Ecto neural progenitor cell (in vitro differentiated cells): Measurements from ENCODE around the gene PDLIM4.

Experiments used
- DNase-seq: peaks from one replicate; pipeline ENCODE4 v3.0.0-alpha.2; 2018; ENCODE audit warnings: low spot score

PDLIM4 gene

DNA sequence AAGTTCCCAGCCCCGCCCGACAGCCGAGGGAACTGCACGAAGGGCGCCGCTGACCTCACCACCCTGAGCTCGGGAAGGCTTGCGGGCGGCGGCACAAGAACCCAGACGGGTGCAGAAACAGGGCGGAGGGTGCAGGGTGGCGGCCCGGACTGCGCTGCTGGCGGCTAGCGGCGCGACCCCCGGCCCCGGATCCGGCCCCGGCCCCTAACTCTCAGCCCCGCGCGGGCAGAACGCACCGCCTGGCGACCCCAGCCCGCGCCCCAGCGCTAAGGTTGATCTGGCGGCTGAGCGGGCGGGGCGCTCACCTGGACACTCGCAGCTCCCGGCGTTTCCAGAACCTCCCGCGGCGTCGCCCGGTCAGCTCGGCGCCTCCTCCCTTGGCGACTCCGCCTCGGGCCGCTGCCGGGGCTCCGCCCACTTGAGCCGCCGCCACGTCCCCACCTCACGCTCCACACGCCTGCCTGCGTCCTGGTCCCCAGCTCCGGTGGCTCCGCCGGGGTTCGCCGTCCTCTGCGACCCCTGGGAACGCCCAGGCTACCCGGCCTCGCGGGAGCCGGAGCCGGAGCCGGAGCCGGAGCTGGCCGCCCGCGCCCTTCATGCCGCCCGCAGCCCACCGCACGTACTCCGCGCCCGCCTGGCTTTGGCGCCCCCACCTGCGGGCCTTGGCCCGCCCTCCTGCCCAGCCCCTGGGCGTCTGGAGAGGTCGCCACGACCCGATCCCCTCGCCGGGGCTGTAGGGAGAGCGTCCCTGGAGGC lies 29.8 kb upstream of the PDLIM4 start, which contains the start of gene P4HA2:
P4HA2 (minus strand) TSS at position 369 of the 756 bp plus-strand sequence. CDS start 9,227 bp downstream, outside the sequence.
- peak; percentile 84 for DNase-seq

DNA sequence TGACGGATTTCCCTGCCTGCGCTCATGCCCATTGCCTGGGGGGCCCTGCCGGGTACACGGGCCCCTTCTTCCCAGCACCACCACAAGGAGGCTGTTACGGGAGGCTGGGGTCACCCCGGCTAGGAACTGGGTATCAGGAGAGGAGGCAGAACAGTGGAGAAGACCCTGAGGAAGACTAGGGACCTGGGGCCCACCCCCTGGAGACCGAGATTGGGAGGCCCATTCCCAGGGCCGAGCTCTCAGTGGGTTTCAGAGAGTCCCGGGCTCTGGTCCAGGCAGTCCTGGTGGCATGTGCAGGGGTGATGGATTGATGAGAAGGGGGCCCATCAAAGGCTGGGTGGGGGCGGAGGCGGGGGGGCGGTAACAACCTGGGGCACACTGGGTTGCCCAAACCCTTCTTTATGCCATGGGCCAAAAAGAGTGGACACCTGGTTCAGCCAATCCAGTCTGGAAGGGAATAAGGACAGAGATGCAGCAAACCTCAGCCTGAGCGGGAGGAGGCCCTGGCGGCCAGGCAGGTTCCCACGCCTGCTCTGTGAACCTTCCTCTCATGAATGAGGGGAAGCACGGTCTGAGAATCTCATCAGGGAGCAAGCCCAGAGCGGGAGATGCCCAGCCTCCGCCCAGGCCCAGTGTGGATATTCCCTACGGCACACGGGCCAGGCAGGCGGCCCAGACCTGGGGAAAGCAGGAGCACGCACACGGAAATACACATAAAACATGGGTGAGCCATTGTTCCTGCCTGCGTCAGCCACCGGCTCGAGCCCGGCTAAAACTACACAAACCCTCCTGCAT lies 29.1 kb upstream of the PDLIM4 start:
- no peak for DNase-seq

DNA sequence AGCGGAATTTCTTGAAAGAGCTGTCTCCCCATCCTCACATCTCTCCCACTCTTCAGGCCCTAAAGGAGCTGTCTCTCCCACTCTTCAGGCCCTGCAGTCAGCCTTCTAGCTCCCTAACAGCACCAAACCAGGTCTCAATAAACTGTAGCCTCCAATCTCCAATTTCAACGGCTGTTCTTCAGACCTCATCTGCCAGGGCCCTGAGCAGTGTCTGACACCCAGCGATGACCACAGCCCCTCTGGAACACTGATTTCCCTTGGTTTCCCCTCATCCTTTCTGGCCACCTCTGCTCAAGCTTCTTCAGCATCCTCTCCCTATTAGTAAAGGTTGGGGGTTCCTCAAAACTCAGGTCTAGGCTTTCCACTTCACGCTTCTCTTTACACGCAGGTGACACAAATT lies 28.3 kb upstream of the PDLIM4 start:
- no peak for DNase-seq

- peak; percentile 21 for DNase-seq
These were observed 26.6 kb upstream of the PDLIM4 start for GRCh38 chr5:132230871-132231270.

DNA sequence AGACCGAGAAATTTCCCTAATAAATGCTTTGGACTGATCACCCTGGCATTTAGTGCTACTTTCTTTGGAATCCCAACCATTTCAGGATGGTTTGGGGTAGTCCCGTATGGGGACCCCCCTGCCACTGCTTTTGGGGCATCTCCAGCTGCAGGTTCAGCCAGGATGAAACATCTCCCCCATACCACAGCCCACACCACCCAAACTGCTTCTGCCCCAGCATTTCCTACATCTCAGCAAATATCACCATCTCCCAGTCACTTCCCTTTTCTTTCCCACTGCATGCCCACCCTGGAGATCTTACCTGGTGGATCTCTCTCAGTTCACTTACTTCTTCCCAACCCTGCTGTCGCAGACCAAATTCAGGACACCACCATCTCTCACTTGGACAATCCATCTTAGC lies 25.0 kb upstream of the PDLIM4 start:
- no peak for DNase-seq

DNA sequence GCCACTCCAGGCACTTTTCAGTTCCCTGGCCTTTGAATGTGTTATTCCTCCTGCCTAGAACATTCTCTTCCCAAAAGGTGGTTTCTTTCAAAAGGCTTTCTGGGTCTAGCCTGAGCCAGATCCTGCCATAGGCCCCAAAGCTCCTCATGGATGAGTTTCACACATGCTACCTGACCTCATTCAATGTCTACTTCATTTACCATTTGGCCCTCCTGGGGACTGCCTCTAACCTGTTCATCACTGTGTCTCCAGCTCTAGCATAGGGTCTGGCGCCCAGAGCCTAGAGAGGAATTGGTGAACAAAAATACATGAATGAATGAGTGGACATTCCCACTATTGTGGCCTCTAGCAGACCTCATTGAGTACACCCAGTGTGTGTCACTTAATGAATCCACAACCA lies 24.4 kb upstream of the PDLIM4 start:
- no peak for DNase-seq

DNA sequence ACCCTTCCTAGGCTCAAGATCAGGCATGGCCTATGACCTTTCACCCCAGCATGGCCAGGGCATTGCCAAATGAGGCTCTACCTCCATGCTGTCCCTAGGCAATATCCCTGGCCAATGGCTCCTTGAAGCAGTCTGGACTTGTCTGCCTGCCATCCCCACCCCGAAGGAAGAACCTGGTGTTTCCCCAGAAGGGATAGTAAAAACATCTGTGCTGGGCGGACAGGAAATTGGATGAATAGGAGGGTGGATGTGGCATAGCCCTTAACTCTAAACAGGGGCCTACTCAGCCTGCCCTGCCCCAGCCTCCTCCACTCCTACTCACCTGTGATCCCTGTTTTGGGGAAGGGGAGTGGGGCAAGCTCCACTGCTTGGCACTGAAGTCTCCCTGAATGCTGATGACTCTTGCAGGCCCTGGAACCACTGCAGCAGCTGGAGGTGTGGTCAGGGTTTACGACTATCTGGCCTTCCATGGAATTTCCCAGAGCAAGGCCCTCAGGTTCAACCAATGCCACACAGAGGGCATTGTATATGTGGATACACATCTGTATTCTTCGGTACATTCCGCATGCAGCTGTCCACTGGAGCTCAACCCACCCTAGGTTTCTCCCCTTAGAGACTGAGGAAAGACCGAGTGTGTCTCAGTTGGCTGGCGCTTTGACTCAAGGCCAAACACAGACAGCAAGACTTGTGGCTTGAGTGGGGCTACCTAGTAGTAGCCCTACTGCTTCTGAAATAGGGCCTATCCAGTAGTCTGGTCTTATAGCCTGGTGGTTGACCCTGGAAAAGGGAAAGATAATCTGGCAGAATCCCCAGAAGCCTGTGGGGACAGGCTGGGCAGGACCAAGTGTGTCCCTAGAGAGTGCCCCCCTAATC lies 23.4 kb upstream of the PDLIM4 start:
- DNase-seq, result peak; percentile 19

DNA sequence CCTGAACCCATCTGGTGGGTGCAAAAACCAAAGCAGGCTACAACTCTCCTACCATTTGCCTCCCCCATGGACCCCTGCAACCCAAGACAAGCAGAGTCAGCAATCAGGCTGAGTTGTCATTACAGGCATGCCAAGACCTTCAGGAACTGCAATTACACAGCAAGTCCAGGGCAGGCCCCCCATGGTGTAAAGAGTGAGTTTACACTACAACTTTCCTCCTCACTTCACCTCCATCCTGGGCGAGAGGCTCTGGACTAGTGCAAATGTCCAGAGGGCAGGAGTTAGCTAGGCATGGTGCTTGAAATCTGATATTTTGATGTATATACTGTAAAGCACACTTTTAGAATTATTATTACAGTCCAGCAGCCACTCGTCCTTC lies 22.8 kb upstream of the PDLIM4 start:
- DNase-seq, result peak; percentile 21

DNA sequence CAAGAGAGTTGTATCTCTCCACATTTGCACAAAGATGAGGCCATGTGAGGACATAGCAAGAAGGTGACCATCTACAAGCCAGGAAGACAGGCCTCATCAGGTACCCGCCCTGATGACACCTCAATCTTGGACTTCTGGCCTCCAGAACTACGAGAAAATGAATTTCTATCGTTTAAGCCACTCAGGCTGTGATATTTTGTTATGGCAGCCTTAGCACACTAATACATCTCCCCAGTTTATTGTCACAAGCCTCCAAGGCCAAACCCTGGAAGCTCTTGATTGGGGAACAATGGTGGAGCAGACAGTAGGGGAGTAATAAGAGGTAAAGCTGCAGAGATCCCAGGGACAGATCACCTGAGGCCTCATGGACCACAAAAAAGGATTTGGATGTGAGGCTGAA lies 22.2 kb upstream of the PDLIM4 start:
- peak; percentile 14 for DNase-seq

- peak; percentile 20 for DNase-seq
These were observed 20.4 kb upstream of the PDLIM4 start for GRCh38 chr5:132237141-132237540.

GRCh38 chr5:132237670-132238069 lies 19.8 kb upstream of the PDLIM4 start:
- peak; percentile 33 for DNase-seq

DNA sequence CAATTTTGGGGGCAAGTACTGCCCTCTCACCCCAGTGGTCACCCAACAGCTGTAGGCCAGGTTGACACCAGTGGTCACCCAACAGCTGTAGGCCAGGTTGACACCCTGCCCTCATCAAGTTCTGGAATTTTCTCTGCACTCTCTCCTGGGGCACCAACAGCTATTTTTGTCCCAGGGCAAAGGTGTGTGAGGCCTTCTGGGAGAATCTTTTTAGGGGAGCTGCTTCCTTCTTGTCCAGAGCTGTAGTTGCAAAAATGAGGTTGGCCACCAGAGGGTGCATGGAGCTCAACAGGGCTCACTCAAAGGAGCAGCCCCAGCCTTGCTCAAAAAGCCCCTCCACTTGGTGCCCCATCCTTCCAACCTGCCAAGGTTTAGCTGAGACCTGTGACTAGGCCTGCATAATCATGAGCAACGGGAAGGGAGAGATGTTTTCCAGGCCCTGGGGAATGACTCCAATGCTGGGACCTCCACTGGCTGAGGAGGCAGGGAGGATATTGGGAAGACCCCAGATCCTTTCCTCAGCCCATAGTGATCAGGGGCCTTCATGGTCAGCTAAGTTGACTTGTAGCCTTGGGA lies 19.2 kb upstream of the PDLIM4 start:
- DNase-seq, result peak; percentile 78

GRCh38 chr5:132238901-132239500 lies 18.5 kb upstream of the PDLIM4 start:
- peak; percentile 23 for DNase-seq

- peak; percentile 32 for DNase-seq
These were observed 17.7 kb upstream of the PDLIM4 start for GRCh38 chr5:132239776-132240175.

DNA sequence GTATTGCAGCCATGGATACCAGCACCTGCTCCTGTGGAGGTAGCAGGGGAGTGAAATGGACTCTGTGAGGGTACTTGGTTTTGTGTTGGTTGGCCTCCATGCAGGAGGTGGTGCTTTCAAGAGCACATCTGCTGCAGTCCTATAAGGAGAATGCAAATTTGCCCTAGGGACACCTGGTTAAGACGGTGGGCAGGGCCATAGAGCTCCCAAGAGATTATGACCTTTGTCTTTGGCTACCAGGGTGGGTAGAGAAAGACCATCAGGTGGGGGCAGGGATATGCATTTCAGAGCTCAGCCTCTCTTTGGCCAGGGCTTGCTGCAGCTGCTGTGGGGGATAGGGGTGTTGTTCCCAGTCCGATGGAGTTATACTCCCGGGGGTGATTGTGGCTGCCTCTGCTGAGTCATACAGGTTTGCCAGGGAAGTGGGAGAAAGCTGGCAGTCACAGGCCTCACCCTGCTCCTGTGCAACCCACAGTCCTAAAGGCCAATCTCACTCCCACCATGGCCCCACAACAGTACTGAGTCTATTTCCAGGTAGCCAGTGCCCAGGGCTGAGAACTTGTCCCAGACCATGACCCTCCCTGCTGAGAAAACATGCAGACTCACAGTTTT lies 14.0 kb upstream of the PDLIM4 start:
- DNase-seq, result peak; percentile 13

DNA sequence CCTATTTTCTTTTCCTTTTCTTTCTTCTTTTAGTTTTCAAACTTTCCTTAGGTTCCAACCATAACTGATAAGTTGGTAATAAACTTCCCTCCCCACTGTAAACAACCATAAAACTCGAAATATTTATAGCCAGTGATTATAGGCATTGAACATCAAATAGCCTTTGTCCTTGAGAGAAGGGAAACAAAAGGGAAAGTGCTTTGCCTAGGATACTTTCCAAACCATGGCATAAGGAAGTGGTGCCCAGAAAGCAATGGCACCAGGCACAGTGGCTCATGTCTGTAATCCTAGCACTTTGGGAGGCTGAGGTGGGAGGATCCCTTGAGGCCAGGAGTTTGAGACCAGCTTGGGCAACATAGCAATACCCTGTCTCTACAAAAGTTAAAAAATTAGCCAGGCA lies 11.9 kb upstream of the PDLIM4 start:
- DNase-seq, result no peak

DNA sequence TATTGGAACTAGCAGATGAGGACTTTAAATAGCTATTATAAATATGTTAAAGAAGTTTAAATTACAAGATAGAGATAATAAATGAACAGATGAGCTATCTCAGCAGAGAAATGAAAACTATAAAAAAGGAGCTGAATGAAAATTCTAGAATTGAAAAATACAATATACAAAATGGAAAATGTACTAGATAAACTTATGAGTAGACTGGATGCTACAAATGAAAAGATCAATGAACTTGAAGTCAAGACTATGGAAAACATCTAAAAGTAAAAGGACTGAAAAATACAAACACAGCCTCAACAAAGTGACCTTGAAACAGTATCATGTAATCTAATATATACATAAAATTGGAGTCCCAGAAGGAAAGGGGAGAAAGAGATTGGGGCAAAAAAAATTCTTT lies 10.7 kb upstream of the PDLIM4 start:
- no peak for DNase-seq

DNA sequence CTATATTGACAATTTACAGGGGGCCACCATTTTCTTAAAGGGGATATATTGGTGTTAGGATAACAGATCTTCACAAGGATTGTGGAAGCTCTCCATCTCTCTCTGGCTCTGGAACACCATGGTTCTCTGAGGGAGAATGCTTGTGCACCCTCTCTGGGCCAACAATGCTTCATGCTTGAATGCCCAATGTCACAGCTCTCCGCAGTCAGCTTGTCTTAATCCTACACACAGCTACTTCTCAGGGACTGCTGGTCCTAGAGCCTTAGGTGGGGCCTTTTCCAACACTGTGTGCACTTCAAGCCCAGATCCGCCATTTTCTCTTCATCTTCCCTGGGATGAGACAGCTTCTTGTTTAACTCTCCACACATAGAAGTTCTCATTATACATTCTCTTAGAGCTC lies 6.9 kb upstream of the PDLIM4 start:
- DNase-seq, result peak; percentile 41

GRCh38 chr5:132251220-132251725 lies 6.2 kb upstream of the PDLIM4 start:
- peak; percentile 40 for DNase-seq

GRCh38 chr5:132253008-132253441 lies 4.5 kb upstream of the PDLIM4 start:
- DNase-seq, result peak; percentile 38
